ENCODE results near the gene LDLRAD3.

Gene LDLRAD3

GRCh38 chr11:36016263-36016662 is 72.4 kb downstream of the LDLRAD3 start:
- DNase-seq (ENCODE audit: extremely low read depth, low read depth): no peak
- TF ChIP-seq CTCF (IDR thresholded peaks at IDR 0.05; ENCODE audit: low read depth, low read length): no peak

DNA sequence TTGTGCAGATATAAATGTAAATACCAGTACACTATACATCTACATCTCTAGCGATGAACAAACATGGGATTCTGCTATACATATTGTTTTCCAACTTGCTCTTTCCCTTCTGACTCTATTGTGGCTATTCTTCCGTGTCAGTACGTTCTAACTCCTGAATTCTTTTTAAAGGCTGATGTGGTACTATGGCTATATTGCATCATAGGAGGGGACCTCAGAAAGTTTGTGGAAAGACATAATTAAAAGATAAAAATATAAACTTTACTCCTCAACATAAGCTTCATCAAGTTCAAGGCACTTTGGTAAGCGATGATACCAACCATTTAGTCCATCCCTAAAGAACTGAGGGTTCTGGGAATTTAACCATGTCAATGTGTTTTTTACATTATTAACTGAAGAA is 72.8 kb downstream of the LDLRAD3 start:
- TF ChIP-seq CTCF (IDR thresholded peaks at IDR 0.05; ENCODE audit: low read depth, low read length): no peak
- no peak for DNase-seq (ENCODE audit: extremely low read depth, low read depth)

GRCh38 chr11:36019005-36019596 is 75.2 kb downstream of the LDLRAD3 start:
- no peak for DNase-seq (ENCODE audit: extremely low read depth, low read depth)
- TF ChIP-seq CTCF (IDR thresholded peaks at IDR 0.05; ENCODE audit: low read depth, low read length): no peak

GRCh38 chr11:36019722-36020121 is 75.9 kb downstream of the LDLRAD3 start:
- no peak for DNase-seq (ENCODE audit: extremely low read depth, low read depth)
- TF ChIP-seq CTCF (IDR thresholded peaks at IDR 0.05; ENCODE audit: low read depth, low read length): no peak

GRCh38 chr11:36022882-36023281 is 79.0 kb downstream of the LDLRAD3 start:
- TF ChIP-seq CTCF (IDR thresholded peaks at IDR 0.05; ENCODE audit: low read depth, low read length): no peak
- no peak for DNase-seq (ENCODE audit: extremely low read depth, low read depth)

GRCh38 chr11:36023922-36024321 is 80.1 kb downstream of the LDLRAD3 start:
- no peak for TF ChIP-seq CTCF (IDR thresholded peaks at IDR 0.05; ENCODE audit: low read depth, low read length)
- DNase-seq (ENCODE audit: extremely low read depth, low read depth): no peak

- DNase-seq (ENCODE audit: extremely low read depth, low read depth): no peak
- no peak for TF ChIP-seq CTCF (IDR thresholded peaks at IDR 0.05; ENCODE audit: low read depth, low read length)
These were observed 80.9 kb downstream of the LDLRAD3 start for GRCh38 chr11:36024716-36025115.
